ENCODE results near the gene NCAPD2. TPM values are rescaled to one million over a fixed set of nuclear protein-coding genes. Genes with fewer than 3 reads are reported as not detected.

The NCAPD2 gene
- total and polyA plus RNA-seq, 2 donors (not counting 1 experiment from before 2014, with no cell fraction given): 19.9 to 42.1 TPM

- POLR2A ChIA-PET: no interaction called here
- Histone ChIP-seq H3K27ac (ENCODE audit: low read length in 2 of 2) (no peak overlapping the region), H3K79me2 (ENCODE audit: control insufficient read depth, insufficient read depth, low read length) (peaks cover 66% of the 10 kb centered on the region), H3K4me2 (replicated peaks; ENCODE audit: low read depth, low read length, poor library complexity, severe bottlenecking) (no peak overlapping the region), H3K4me3 (ENCODE audit: control extremely low read depth in 1 of 5, extremely low read depth in 1 of 5, insufficient read depth in 1 of 5, low read depth in 2 of 5, low read length in 4 of 5) (no peak overlapping the region), H2AFZ (ENCODE audit: insufficient read depth, low read depth, low read length, poor library complexity, severe bottlenecking) (no peak overlapping the region), H3K4me1 (ENCODE audit: control insufficient read depth in 2 of 2, insufficient read depth in 2 of 2, low read length in 2 of 2) (peaks cover 12 to 29% of the 10 kb centered on the region in 2 donors), H3K9ac (ENCODE audit: low read length) (no peak overlapping the region), H3K36me3 (replicated peaks in 1 of 2; ENCODE audit: control extremely low read depth in 1 of 2, control insufficient read depth in 1 of 2, extremely low read depth in 1 of 2, insufficient read depth in 2 of 2, low read length in 1 of 2) (peaks cover 0 to 47% of the 10 kb centered on the region in 2 experiments), H4K20me1 (ENCODE audit: control insufficient read depth, insufficient read depth, low read length, poor library complexity, severe bottlenecking) (peaks cover 43% of the 10 kb centered on the region), H3K27me3 (replicated peaks in 1 of 4; ENCODE audit: control extremely low read depth in 1 of 4, control insufficient read depth in 3 of 4, insufficient read depth in 4 of 4, low read length in 3 of 4) (no peaks in the 10 kb centered on the region), H3K9me3 (ENCODE audit: control extremely low read depth in 1 of 3, control insufficient read depth in 2 of 3, insufficient read depth in 1 of 3, low read length in 2 of 3) (no peaks in the 10 kb centered on the region)
- Mint-ChIP-seq H3K27ac (no peak overlapping the region), H3K9me3 (ENCODE audit: insufficient read depth) (no peaks in the 10 kb centered on the region), H3K4me3 (no peak overlapping the region), H3K4me1 (peaks cover 33% of the 10 kb centered on the region), H3K27me3 (no peaks in the 10 kb centered on the region)
- CTCF ChIA-PET: interaction anchor here (1.5 to 7.2 kb wide), 6 partner anchors 9 to 226 kb away, joined by 3 to 69 read pairs (median 6); no protein-coding TSS in a partner anchor
- DNase-seq (no peak), ATAC-seq (ENCODE audit: low read depth) (no peak)
- intact Hi-C loops (cut with micrococcal nuclease): loop anchor here (10.0 kb wide), 1 partner anchor 567 kb away; no protein-coding TSS in a partner anchor
- TF ChIP-seq EZH2 (IDR thresholded peaks at IDR 0.05; ENCODE audit: borderline replicate concordance, insufficient read depth, low read depth, low read length, poor library complexity, severe bottlenecking) (no peak), CTCF (IDR thresholded peaks at IDR 0.05) (no peak)
- WGBS (ENCODE audit: insufficient coverage): 71% methylated on average over 3 of the region's 4 CpGs
Observed at GRCh38 chr12:6552140-6552551, 58.2 kb downstream of the NCAPD2 start.

GRCh38 chr12:6553051-6553868, 59.4 kb downstream of the NCAPD2 start:
- intact Hi-C loops (cut with micrococcal nuclease): loop anchor here (10.0 kb wide), 1 partner anchor 568 kb away; no protein-coding TSS in a partner anchor
- H4K20me1 ChIP-seq (ENCODE audit: control insufficient read depth, insufficient read depth, low read length, poor library complexity, severe bottlenecking): peaks cover 43% of the 10 kb centered on the region

More at GRCh38 chr12:6553051-6553868, 59.4 kb downstream of the NCAPD2 start:
- peak overlapping the region; percentile 98 for H3K4me2 ChIP-seq (replicated peaks; ENCODE audit: low read depth, low read length, poor library complexity, severe bottlenecking)
- peaks cover 12 to 36% of the 10 kb centered on the region in 2 donors for H3K4me1 ChIP-seq (ENCODE audit: control insufficient read depth in 2 of 2, insufficient read depth in 2 of 2, low read length in 2 of 2)
- H3K4me3 ChIP-seq (ENCODE audit: control extremely low read depth in 1 of 5, extremely low read depth in 1 of 5, insufficient read depth in 1 of 5, low read depth in 2 of 5, low read length in 4 of 5): no peak overlapping the region
- peaks cover 36% of the 10 kb centered on the region for H3K4me1 Mint-ChIP-seq
- H3K27me3 Mint-ChIP-seq: no peaks in the 10 kb centered on the region
- H3K27ac ChIP-seq (ENCODE audit: low read length in 2 of 2): no peak overlapping the region
- ChIA-PET CTCF (interaction anchor here (0.6 to 7.2 kb wide), 23 partner anchors 10 to 338 kb away, joined by 3 to 69 read pairs (median 5); partner anchors contain the start of genes MRPL51, VAMP1 and ZNF384), POLR2A (interaction anchor here (0.5 to 1.5 kb wide), 4 partner anchors 76 to 136 kb away, joined by 3 to 5 read pairs (median 4); partner anchors contain the start of gene ZNF384)
- TF ChIP-seq EZH2 (IDR thresholded peaks at IDR 0.05; ENCODE audit: borderline replicate concordance, insufficient read depth, low read depth, low read length, poor library complexity, severe bottlenecking): no peak
- TF ChIP-seq CTCF (IDR thresholded peaks at IDR 0.05): no peak
- ATAC-seq (ENCODE audit: low read depth) (no peak), DNase-seq (no peak)
- 84% methylated on average over 14 of the region's 15 CpGs for WGBS (ENCODE audit: insufficient coverage)
- H3K27me3 ChIP-seq (replicated peaks in 1 of 4; ENCODE audit: control extremely low read depth in 1 of 4, control insufficient read depth in 3 of 4, insufficient read depth in 4 of 4, low read length in 3 of 4): no peaks in the 10 kb centered on the region
- no peak overlapping the region for H3K27ac Mint-ChIP-seq
- H3K36me3 ChIP-seq (replicated peaks in 1 of 2; ENCODE audit: control extremely low read depth in 1 of 2, control insufficient read depth in 1 of 2, extremely low read depth in 1 of 2, insufficient read depth in 2 of 2, low read length in 1 of 2): peaks cover 0 to 40% of the 10 kb centered on the region in 2 experiments
- no peak overlapping the region for H3K4me3 Mint-ChIP-seq
- H3K9ac ChIP-seq (ENCODE audit: low read length): no peak overlapping the region
- no peaks in the 10 kb centered on the region for H3K9me3 Mint-ChIP-seq (ENCODE audit: insufficient read depth)
- no peak overlapping the region for H2AFZ ChIP-seq (ENCODE audit: insufficient read depth, low read depth, low read length, poor library complexity, severe bottlenecking)
- H3K9me3 ChIP-seq (ENCODE audit: control extremely low read depth in 1 of 3, control insufficient read depth in 2 of 3, insufficient read depth in 1 of 3, low read length in 2 of 3): no peaks in the 10 kb centered on the region
- peaks cover 66% of the 10 kb centered on the region for H3K79me2 ChIP-seq (ENCODE audit: control insufficient read depth, insufficient read depth, low read length)

All from B cell (primary cell).